SJCRH30 (cell line): ENCODE measurements around the gene RNF220. TPM values are rescaled to one million over a fixed set of nuclear protein-coding genes. Genes with fewer than 3 reads are reported as not detected.

Experiments used
- DNase-seq, 2 experiments: peaks; one replicate each; pipeline ENCODE4 v3.0.0-alpha.2; 2015 to 2020
- H3K27ac ChIP-seq: fragments of 250-450 bp; sonication (Bioruptor Pico); 2 replicates; pipeline ENCODE4 v1.5.1; 2020; ENCODE audit warnings: mild to moderate bottlenecking, moderate library complexity
- H3K27me3 ChIP-seq: fragments of 250-450 bp; sonication (Bioruptor Pico); 2 replicates; pipeline ENCODE4 v1.5.1; 2020; ENCODE audit warnings: mild to moderate bottlenecking, moderate library complexity
- H3K36me3 ChIP-seq: fragments of 250-450 bp; sonication (Bioruptor Pico); 2 replicates; pipeline ENCODE4 v1.5.1; 2020; ENCODE audit warnings: mild to moderate bottlenecking, moderate library complexity
- H3K4me1 ChIP-seq: fragments of 250-450 bp; sonication (Bioruptor Pico); 2 replicates; pipeline ENCODE4 v1.5.1; 2020; ENCODE audit warnings: mild to moderate bottlenecking, moderate library complexity
- H3K4me3 ChIP-seq: fragments of 250-450 bp; sonication (Bioruptor Pico); 2 replicates; pipeline ENCODE4 v1.5.1; 2020; ENCODE audit warnings: mild to moderate bottlenecking, moderate library complexity
- H3K9me3 ChIP-seq: fragments of 250-450 bp; sonication (Bioruptor Pico); replicated peaks from 2 replicates; pipeline ENCODE4 v1.5.1; 2020; ENCODE audit warnings: mild to moderate bottlenecking, moderate library complexity
- total RNA-seq: library from RNA; depleted of rRNA; stranded (reverse); fragments of >200 nt; shearing (Covaris generic); gene quantifications from 2 replicates; pipeline ENCODE4 v1.2.3, GENCODE V29; 2014

RNF220 gene
- total RNA-seq, 1 experiment from 2014 or later: 94.9 TPM

DNA sequence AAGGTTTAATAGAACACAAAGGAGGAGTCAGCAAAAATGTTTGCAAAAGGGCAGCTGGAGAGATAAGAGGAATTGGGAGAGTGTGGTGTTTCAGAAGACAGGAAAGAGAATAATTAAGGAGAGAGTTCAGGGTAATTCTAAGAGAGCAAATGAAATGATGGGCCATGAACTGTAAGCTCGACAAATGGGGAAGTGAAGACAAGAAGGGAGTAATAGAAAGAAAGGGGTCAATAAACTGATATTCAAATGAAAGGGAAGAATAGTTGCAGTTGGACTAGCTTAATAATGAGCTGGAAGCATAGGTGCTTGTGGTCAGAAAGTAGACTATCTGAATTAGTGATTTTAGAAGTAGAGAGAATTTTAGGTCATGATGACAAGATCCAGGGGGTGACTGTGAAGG, 15.6 kb upstream of the RNF220 start:
- 0 out of 2 replicates have a peak, but pooled peaks cover 5% of the 10 kb centered on the region for H3K9me3 ChIP-seq
- H3K4me1 ChIP-seq: peaks cover 16% of the 10 kb centered on the region
- no peaks in the 10 kb centered on the region for H3K36me3 ChIP-seq
- H3K27me3 ChIP-seq: no peaks in the 10 kb centered on the region
- DNase-seq: no peak
- no peak overlapping the region for H3K27ac ChIP-seq
- no peak overlapping the region for H3K4me3 ChIP-seq

DNA sequence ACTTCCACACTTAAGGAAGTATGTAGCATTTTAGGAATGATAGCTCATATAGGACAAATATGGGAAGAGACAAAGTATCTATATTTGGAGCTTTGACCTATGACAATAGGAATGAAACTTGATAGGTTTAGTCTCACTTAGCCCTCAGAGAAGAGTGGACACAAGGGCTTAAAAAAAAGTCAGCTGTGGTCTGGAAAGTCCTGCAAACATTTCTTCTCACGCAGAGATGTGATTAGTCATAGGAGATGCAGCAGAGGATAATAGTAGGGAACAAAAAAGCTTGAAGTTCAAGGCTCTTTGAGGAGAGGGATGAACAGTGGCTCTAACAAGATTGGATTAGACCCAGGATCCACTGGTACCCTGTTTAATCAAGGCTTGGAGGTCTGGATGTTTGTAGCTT, 14.8 kb upstream of the RNF220 start:
- no peak overlapping the region for H3K4me3 ChIP-seq
- no peaks in the 10 kb centered on the region for H3K36me3 ChIP-seq
- peak; percentile 59 to 81 for DNase-seq
- H3K27ac ChIP-seq: peak overlapping the region; percentile 76
- H3K9me3 ChIP-seq: 0 out of 2 replicates have a peak, but pooled peaks cover 5% of the 10 kb centered on the region
- peaks cover 16% of the 10 kb centered on the region for H3K4me1 ChIP-seq
- no peaks in the 10 kb centered on the region; the same call in 1 of the 2 replicates for H3K27me3 ChIP-seq

DNA sequence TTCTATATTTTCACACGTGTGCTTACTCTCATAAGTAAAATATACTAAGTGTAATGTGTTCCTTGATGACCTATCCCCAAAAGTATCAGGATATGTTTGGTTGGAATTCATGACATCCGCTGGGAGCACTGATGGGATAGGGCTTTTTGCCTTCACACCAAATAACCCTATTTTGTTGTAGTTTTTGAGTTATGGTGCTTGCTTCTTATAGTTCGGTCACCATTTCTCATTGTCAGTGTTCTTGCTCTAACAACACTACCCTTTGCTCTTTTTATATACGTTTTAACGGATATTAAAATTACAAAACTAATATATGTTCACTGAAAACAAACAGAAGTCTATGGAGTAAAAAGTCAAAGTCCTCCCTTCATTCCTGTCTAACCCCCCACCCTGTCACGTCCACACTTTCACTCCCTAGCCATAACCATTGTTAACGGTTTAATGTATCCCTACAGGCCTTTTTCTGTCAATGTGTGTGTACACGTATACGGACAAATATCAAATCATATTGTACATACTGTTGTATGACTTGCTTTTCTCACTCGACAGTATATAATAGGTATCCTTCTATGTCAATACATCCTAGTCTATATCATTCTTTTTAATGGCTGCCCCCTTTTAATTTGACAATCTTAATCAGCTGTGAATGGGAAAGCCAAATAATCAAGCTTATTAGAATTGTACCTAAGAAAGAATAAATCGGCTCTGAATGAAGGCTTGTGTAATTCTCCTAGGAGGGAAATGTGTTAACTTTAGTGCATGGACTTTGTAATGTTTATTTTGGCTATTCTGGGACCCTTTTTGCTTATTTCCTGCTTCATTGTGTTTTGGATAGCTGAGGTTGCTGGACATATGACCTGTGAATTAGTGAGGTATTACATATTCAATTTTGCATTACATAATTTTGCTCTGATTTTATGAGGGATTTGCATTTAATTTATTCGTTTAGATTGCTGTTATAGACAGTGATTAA, 3.5 kb upstream of the RNF220 start:
- Histone ChIP-seq H3K27me3 (peaks cover 25% of the 10 kb centered on the region), H3K4me1 (no peaks in the 10 kb centered on the region), H3K4me3 (no peak overlapping the region), H3K9me3 (no peaks in the 10 kb centered on the region), H3K36me3 (no peaks in the 10 kb centered on the region), H3K27ac (no peak overlapping the region)
- DNase-seq: no peak

DNA sequence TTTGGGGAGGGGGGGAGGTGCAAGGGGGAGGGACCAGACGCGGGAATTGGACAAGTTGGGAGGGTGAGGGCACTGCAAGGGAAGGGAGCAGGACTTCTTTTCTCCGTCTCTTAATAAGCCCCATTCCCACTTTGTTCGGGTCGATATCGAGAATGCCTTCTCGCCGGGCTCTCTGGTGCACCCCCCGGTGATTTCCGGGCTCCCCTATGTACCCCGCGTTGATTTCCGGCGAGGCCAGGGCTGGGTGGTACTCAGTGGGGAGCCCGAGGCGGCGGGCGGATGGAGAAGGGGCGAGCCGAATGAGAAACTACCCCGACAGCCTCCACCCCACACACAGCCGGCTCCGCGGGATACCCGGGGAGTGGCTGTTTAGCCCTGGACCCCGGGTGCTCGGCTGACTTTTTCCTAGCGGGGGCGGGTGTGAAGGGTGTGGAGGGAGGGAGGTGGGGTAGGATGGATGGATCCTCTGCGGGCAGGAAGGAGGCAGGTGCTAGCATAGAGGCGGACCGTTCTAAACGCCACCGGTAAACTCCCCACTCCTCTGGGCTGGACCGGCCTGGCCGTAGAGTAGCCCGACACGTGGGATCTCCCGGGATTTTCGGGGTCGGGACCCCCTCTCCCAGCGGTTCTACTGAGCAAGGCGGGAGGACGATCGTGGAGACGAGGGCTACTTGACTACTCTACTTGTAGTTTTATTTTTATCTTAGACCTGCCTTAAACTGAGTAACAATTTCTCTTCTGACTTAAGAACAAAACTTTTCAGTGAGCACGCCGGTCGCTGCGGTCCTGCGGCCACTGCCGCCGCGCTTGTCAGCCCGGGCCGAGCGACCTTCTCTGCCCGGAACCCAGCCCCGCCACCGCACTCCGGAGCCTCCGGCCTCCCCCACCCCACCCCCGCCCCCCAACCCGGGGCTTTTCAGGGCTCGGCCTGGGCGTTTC, 1.0 kb downstream of the RNF220 start:
- DNase-seq: no peak
- Histone ChIP-seq H3K4me3 (peak overlapping the region; percentile 45), H3K27ac (no peak overlapping the region), H3K27me3 (0 out of 2 replicates have a peak, but pooled peaks cover 5% of the 10 kb centered on the region), H3K4me1 (no peaks in the 10 kb centered on the region), H3K9me3 (no peaks in the 10 kb centered on the region), H3K36me3 (no peaks in the 10 kb centered on the region)

DNA sequence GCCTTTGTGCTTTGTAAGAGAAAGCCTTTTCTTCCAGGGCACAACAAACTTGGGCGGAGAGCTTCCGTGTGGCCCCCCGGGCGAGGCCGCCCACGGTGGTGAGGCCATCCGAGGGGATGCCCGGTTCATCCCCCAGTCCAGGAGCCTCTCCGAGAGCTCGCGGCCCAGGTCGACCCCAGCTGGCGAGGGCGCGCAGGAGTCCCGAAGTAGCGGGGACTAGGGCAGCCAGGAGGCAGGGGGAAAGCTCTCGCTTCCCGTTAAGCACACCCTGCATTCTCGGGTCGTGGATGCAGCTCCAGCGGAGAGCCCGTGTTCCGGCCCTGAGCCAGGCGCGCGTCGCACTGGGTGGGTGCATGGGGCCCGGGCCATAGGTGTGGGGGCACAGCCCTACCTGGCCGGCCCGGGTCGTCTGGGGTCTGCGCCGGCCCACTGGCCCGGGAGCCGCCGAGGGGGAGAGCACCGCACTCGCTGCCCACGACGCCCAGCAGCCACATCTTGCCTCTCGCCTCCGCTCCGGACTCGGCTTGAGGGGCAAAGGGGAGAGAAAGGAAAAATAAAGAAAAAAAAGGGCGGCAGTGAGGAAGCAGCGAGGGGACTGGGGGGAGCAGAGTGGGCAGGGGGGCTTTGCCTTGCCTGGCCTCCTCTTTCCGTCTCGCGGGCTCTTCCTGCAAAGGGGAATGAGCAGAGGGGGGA, 1.8 kb downstream of the RNF220 start:
- Histone ChIP-seq H3K36me3 (no peaks in the 10 kb centered on the region), H3K27me3 (peaks cover 10% of the 10 kb centered on the region), H3K27ac (no peak overlapping the region), H3K4me1 (no peaks in the 10 kb centered on the region), H3K9me3 (no peaks in the 10 kb centered on the region), H3K4me3 (no peak overlapping the region)
- no peak for DNase-seq

DNA sequence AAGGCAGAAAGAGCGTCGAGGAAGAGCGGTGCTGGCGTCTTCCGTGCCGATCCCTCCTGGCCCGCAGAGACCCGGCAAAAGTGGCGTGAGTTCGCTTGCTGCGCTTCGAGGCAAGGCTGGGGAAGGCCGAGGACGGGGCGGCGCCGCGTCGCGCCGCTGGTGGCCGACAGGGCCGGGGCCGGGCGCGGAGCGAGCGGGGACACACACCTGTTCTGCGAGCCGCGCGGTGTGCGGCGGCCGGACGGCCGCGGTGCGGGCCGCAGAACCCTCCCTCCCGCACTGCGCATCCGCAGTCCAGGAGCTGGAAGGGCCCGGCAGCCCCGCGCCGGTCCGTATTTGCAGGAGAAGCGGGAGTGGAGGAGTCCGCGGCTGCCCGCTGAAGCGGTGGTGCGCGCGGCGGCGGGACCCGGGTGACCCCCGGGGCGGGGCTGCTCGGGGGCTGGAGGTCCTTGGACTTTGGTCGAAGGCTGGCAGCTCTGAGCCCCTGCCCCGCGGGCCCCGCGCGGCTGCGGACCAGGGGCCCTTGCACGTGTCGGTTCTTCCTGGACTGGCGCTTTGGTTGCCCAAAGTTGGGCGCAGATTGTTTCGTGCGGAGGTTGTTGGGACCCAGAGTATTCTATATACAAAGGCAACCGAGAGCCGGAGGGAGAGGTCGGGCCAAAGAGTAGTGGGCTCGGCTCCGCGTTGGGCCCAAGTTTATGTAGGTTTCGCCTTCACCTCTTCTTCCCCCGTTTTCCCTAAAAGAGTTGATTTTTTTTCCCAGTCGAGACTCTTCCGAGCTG, 2.6 kb downstream of the RNF220 start:
- Histone ChIP-seq H3K27me3 (peaks cover 15% of the 10 kb centered on the region), H3K4me3 (no peak overlapping the region), H3K4me1 (no peaks in the 10 kb centered on the region), H3K27ac (no peak overlapping the region), H3K36me3 (no peaks in the 10 kb centered on the region), H3K9me3 (no peaks in the 10 kb centered on the region)
- DNase-seq: no peak

DNA sequence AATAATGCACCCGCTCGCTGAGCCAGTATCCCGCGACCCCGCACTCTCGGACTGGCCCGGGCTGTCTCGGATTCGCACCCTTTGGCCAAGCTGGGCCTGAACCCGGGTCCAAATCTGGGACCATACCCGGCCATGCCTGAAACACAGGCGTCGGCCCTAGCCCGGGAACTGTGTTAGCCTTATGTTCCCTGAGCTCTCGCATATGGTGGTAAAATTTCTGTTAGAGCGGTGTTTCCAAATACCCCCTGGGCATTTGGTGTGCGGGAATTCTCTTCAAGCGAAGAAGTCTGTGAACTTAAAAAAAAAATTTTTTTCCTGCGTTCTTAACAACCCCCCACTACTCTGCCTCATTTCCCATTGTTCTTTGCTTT, 3.1 kb downstream of the RNF220 start:
- H3K4me1 ChIP-seq: no peaks in the 10 kb centered on the region
- DNase-seq: no peak
- H3K27me3 ChIP-seq: peaks cover 15% of the 10 kb centered on the region
- H3K4me3 ChIP-seq: no peak overlapping the region
- no peak overlapping the region for H3K27ac ChIP-seq
- H3K36me3 ChIP-seq: no peaks in the 10 kb centered on the region
- H3K9me3 ChIP-seq: no peaks in the 10 kb centered on the region

DNA sequence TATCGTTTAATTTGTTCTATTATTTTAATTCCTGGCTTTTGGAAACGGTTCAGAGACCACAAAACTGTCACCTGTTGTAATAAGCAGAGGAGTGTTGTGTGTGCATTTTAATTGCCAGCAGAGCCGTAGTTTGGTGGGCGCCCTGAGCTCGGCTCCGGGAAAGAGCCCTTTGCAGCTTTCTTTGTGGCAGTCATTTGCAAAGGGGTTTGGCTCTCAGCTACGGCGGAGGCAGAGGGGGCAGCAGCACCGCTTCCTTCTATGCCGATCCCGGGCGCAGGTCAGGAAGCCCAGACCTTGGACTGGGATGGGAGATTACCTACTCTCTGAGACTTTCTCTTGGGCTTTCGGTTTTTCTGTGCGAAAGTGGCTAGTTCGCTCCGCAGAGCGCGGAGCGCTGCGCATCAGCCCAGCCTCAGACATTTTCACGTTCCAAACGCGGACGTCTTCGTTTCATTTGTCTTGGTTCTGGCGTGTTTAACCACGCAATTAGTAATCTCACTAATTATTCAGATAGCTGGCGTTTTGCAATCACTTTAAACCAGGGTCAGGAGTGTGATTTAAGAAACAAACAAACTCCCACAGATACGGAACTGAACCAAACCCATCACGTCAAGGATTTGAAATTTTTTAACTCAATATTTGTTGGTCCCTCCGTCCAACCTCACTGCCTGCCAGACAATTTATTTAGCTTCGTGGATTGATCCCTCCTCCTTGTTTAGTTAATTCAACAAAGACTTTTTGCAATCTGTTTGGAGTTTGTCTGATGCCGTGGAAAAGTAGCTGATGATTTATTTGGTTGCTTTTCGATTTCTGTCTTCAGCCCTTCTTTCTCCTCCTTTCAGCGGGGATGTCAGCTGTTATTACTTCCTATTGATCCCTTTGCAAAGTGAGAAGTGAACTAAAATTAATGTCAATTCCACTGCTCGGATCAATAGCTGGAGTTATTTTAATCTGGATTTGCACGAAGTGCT, 3.9 kb downstream of the RNF220 start:
- H3K27ac ChIP-seq: no peak overlapping the region
- DNase-seq: no peak
- peaks cover 16% of the 10 kb centered on the region for H3K27me3 ChIP-seq
- H3K4me3 ChIP-seq: no peak overlapping the region
- H3K9me3 ChIP-seq: no peaks in the 10 kb centered on the region
- no peaks in the 10 kb centered on the region for H3K4me1 ChIP-seq
- no peaks in the 10 kb centered on the region for H3K36me3 ChIP-seq

DNA sequence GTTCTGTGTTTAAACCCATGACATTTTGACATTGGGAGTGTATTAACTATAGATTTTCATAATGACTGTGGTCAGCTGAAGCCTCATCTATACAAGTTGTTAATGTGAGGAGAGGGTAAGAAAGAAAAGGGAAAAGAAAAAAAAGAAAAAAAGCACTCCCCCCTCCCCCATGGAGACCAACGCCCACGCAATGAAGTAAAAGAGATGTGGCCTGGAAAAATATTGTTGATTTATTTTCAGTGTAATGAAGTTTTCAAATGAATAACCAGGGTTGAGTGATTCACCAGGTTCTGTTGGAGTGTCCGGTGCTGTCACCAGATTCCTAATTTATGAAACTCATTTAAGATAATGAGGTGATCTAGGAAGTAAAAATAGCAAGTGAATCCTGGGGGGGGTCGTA, 4.7 kb downstream of the RNF220 start:
- DNase-seq: no peak
- H3K36me3 ChIP-seq: no peaks in the 10 kb centered on the region
- H3K4me1 ChIP-seq: no peaks in the 10 kb centered on the region
- H3K27me3 ChIP-seq: peaks cover 16% of the 10 kb centered on the region
- H3K9me3 ChIP-seq: no peaks in the 10 kb centered on the region
- no peak overlapping the region for H3K4me3 ChIP-seq
- H3K27ac ChIP-seq: no peak overlapping the region

DNA sequence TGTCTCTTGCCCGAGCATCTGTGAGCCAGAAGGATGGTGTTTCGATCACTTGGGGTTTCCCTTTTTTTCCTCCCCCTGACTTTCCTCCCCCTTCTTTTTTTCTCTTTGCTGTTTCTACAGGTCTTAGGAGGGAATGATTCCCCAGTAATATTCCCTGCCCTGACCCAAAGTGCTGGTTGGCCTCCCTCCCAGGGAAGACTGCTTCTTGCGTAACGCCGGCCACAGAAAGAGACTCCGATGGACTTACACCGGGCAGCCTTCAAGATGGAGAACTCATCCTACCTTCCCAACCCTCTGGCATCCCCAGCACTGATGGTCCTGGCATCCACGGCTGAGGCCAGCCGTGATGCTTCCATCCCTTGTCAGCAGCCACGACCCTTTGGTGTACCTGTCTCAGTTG, 6.8 kb downstream of the RNF220 start:
- no peak for DNase-seq
- no peak overlapping the region for H3K4me3 ChIP-seq
- peaks cover 19% of the 10 kb centered on the region for H3K27me3 ChIP-seq
- no peaks in the 10 kb centered on the region for H3K4me1 ChIP-seq
- no peaks in the 10 kb centered on the region for H3K36me3 ChIP-seq
- no peak overlapping the region for H3K27ac ChIP-seq
- H3K9me3 ChIP-seq: no peaks in the 10 kb centered on the region

DNA sequence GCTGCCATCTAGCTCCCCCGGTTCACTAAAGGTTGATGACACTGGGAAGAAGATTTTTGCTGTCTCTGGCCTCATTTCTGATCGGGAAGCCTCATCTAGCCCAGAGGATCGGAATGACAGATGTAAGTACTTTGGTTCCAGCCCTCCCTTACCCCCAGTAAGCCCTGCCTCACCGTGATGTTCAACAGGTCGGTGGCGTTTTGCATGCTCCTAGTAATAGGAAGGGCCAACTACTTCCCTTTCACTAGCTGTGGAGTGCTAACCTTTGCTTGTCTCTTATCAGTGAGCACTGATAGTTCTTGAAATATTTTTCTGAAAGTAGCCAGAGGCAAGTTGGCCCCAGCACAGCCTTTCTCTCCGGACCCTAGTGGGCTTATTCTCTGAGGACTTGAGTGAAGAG, 7.5 kb downstream of the RNF220 start:
- H3K4me1 ChIP-seq: no peaks in the 10 kb centered on the region
- H3K4me3 ChIP-seq: no peak overlapping the region
- no peak for DNase-seq
- H3K27ac ChIP-seq: no peak overlapping the region
- H3K36me3 ChIP-seq: no peaks in the 10 kb centered on the region
- H3K9me3 ChIP-seq: no peaks in the 10 kb centered on the region
- H3K27me3 ChIP-seq: peaks cover 19% of the 10 kb centered on the region

DNA sequence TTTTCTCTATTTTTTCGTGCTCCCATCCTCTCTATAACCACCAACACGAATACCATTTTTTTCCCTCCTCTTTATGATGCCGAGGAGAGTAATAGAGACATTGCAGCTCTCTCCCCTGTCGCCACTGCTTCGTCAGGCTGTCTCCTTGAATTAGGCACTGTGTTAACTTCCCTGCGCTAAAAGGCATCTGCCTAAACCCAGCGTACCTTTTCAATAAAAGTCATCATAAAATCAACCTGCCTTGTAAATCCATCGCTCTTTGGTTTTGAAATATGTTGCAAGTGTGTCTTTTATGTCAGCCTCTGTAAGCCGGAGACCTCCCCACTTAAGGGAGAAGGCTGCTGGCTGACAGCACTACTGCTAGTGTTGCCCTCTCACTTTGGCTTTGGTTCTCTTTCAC, 8.7 kb downstream of the RNF220 start:
- H3K4me3 ChIP-seq: no peak overlapping the region
- H3K27me3 ChIP-seq: peaks cover 21% of the 10 kb centered on the region
- H3K27ac ChIP-seq: no peak overlapping the region
- DNase-seq: no peak
- no peaks in the 10 kb centered on the region for H3K36me3 ChIP-seq
- H3K9me3 ChIP-seq: no peaks in the 10 kb centered on the region
- H3K4me1 ChIP-seq: no peaks in the 10 kb centered on the region

DNA sequence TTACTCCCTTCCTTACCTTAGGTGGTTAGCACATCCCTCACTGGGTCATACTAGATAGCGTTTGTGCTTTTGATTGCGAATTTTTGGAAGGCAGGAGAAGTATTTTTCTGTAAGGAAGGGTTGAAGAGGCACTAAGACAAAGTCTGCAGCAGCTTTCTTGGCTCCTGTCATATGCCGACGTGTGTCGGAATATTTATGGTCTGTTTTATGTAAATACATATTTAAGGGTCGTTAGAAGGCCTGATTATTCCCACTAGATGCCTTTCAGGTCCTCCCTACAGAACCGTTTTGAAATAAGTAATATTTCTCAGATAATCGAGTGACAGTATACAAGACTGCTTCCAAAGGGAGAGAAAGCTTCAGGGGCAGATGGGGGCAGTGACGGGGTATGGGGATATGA, 10.0 kb downstream of the RNF220 start:
- no peak for DNase-seq
- Histone ChIP-seq H3K27ac (no peak overlapping the region), H3K4me3 (no peak overlapping the region), H3K4me1 (no peaks in the 10 kb centered on the region), H3K9me3 (no peaks in the 10 kb centered on the region), H3K27me3 (peaks cover 23% of the 10 kb centered on the region), H3K36me3 (no peaks in the 10 kb centered on the region)
